ENCODE data around the gene WWP2. TPM values are rescaled to one million over a fixed set of nuclear protein-coding genes. Genes with fewer than 3 reads are reported as not detected.
"Not testable (repeated sequence)": the region's sequence is repeated elsewhere in the genome, so short reads cannot be mapped to it uniquely, and the experiment has no call there.

The WWP2 gene
- polyA plus RNA-seq, 1 donor from 2014 or later = 61.5 TPM

GRCh38 chr16:69732101-69732500 is 30.0 kb upstream of the WWP2 start:
- no peaks in the 10 kb centered on the region for H3K27me3 Mint-ChIP-seq
- no peak overlapping the region for H3K4me3 Mint-ChIP-seq
- H3K27ac Mint-ChIP-seq = no peak overlapping the region
- peaks cover 0 to 1% (median under 1%) of the 10 kb centered on the region in 3 donors for H3K4me1 Mint-ChIP-seq
- H3K36me3 Mint-ChIP-seq = peaks cover 4% of the 10 kb centered on the region
- H3K9me3 Mint-ChIP-seq = no peaks in the 10 kb centered on the region

- H3K27ac Mint-ChIP-seq = no peak overlapping the region
- H3K27me3 Mint-ChIP-seq = no peaks in the 10 kb centered on the region
- no peaks in the 10 kb centered on the region for H3K9me3 Mint-ChIP-seq
- H3K4me3 Mint-ChIP-seq = no peak overlapping the region
- H3K4me1 Mint-ChIP-seq = no peaks in the 10 kb centered on the region
- H3K36me3 Mint-ChIP-seq = peaks cover 9% of the 10 kb centered on the region
Measured at GRCh38 chr16:69741519-69741918, 20.6 kb upstream of the WWP2 start.

GRCh38 chr16:69741951-69742904 is 19.9 kb upstream of the WWP2 start:
- Mint-ChIP-seq H3K4me3 (no peak overlapping the region), H3K27me3 (no peaks in the 10 kb centered on the region), H3K4me1 (no peaks in the 10 kb centered on the region), H3K36me3 (peaks cover 9% of the 10 kb centered on the region), H3K27ac (no peak overlapping the region), H3K9me3 (no peaks in the 10 kb centered on the region)

GRCh38 chr16:69744363-69745231 is 17.5 kb upstream of the WWP2 start:
- Mint-ChIP-seq H3K36me3 (peaks cover 9% of the 10 kb centered on the region), H3K4me3 (no peak overlapping the region), H3K27me3 (no peaks in the 10 kb centered on the region), H3K4me1 (no peaks in the 10 kb centered on the region), H3K9me3 (no peaks in the 10 kb centered on the region), H3K27ac (peak overlapping the region in 1 of 3 donors; percentile 76)

GRCh38 chr16:69745232-69745612 is 16.9 kb upstream of the WWP2 start:
- no peaks in the 10 kb centered on the region for H3K27me3 Mint-ChIP-seq
- H3K4me3 Mint-ChIP-seq = no peak overlapping the region
- peaks cover 9% of the 10 kb centered on the region for H3K36me3 Mint-ChIP-seq
- no peaks in the 10 kb centered on the region for H3K4me1 Mint-ChIP-seq
- no peaks in the 10 kb centered on the region for H3K9me3 Mint-ChIP-seq
- no peak overlapping the region for H3K27ac Mint-ChIP-seq

- Mint-ChIP-seq H3K9me3 (no peaks in the 10 kb centered on the region), H3K4me1 (no peaks in the 10 kb centered on the region), H3K27me3 (no peaks in the 10 kb centered on the region), H3K27ac (no peak overlapping the region), H3K4me3 (no peak overlapping the region), H3K36me3 (peaks cover 7% of the 10 kb centered on the region)
Measured at GRCh38 chr16:69745959-69746358, 16.2 kb upstream of the WWP2 start.

GRCh38 chr16:69747115-69747514 is 15.0 kb upstream of the WWP2 start:
- Mint-ChIP-seq H3K27me3 (no peaks in the 10 kb centered on the region), H3K9me3 (no peaks in the 10 kb centered on the region), H3K27ac (peak overlapping the region in 1 of 3 donors; percentile 47), H3K4me1 (peaks cover 0 to 3% (median 2%) of the 10 kb centered on the region in 3 donors), H3K4me3 (peak overlapping the region in 1 of 4 donors; percentile 1), H3K36me3 (peaks cover 3% of the 10 kb centered on the region)

- no peak overlapping the region for H3K27ac Mint-ChIP-seq
- no peaks in the 10 kb centered on the region for H3K27me3 Mint-ChIP-seq
- no peaks in the 10 kb centered on the region for H3K9me3 Mint-ChIP-seq
- H3K36me3 Mint-ChIP-seq = peaks cover 1% of the 10 kb centered on the region
- H3K4me1 Mint-ChIP-seq = peaks cover 10 to 12% (median 10%) of the 10 kb centered on the region in 3 donors
- peak overlapping the region in 1 of 4 donors; percentile 43 for H3K4me3 Mint-ChIP-seq
Measured at GRCh38 chr16:69748694-69749345, 13.3 kb upstream of the WWP2 start.

- no peaks in the 10 kb centered on the region for H3K9me3 Mint-ChIP-seq
Measured at GRCh38 chr16:69754143-69754468, 8.0 kb upstream of the WWP2 start.

GRCh38 chr16:69754469-69755310 is 7.4 kb upstream of the WWP2 start, which contains the start of gene NOB1:
Gene NOB1 (minus strand): TSS chr16:69754926. CDS start chr16:69754910, 16 bp downstream.
- Mint-ChIP-seq H3K36me3 (peaks cover 2% of the 10 kb centered on the region), H3K9me3 (no peaks in the 10 kb centered on the region), H3K4me3 (peak within 1 kb of the TSS; percentile 97 to 100 (median 100)), H3K27me3 (peaks cover 4% of the 10 kb centered on the region), H3K27ac (peak within 1 kb of the TSS; percentile 92 to 98 (median 98)), H3K4me1 (peaks cover 15 to 19% (median 19%) of the 10 kb centered on the region in 3 donors)

More at GRCh38 chr16:69754143-69754468, 8.0 kb upstream of the WWP2 start:
- Mint-ChIP-seq H3K36me3 (peaks cover 2% of the 10 kb centered on the region), H3K27me3 (peaks cover 4% of the 10 kb centered on the region), H3K4me3 (peak overlapping the region; percentile 97 to 100 (median 100)), H3K27ac (peak overlapping the region; percentile 92 to 98 (median 98)), H3K4me1 (peaks cover 15 to 19% (median 19%) of the 10 kb centered on the region in 3 donors)

GRCh38 chr16:69756705-69757104 is 5.4 kb upstream of the WWP2 start:
- peak overlapping the region in 1 of 4 donors; percentile 97 for H3K4me3 Mint-ChIP-seq

GRCh38 chr16:69757375-69757774 is 4.8 kb upstream of the WWP2 start:
- H3K4me1 Mint-ChIP-seq = peaks cover 12 to 23% (median 15%) of the 10 kb centered on the region in 3 donors
- not testable (repeated sequence) for H3K27me3 Mint-ChIP-seq, H3K9me3 Mint-ChIP-seq, H3K36me3 Mint-ChIP-seq
- peak overlapping the region in 1 of 3 donors; percentile 30 for H3K27ac Mint-ChIP-seq
- peak overlapping the region in 1 of 4 donors; percentile 97 for H3K4me3 Mint-ChIP-seq

More at GRCh38 chr16:69756705-69757104, 5.4 kb upstream of the WWP2 start:
- H3K36me3 Mint-ChIP-seq = peaks cover 2% of the 10 kb centered on the region
- peaks cover 4% of the 10 kb centered on the region for H3K27me3 Mint-ChIP-seq
- H3K4me1 Mint-ChIP-seq = peaks cover 18 to 21% (median 19%) of the 10 kb centered on the region in 3 donors
- H3K9me3 Mint-ChIP-seq = no peaks in the 10 kb centered on the region
- peak overlapping the region in 2 of 3 donors; percentile 11 to 30 for H3K27ac Mint-ChIP-seq

- peak overlapping the region; percentile 75 to 100 (median 93) for H3K27ac Mint-ChIP-seq
- no peaks in the 10 kb centered on the region for H3K9me3 Mint-ChIP-seq
- no peaks in the 10 kb centered on the region for H3K27me3 Mint-ChIP-seq
- H3K4me1 Mint-ChIP-seq = peaks cover 22 to 26% (median 23%) of the 10 kb centered on the region in 3 donors
- peak overlapping the region; percentile 70 to 98 (median 94) for H3K4me3 Mint-ChIP-seq
- no peaks in the 10 kb centered on the region for H3K36me3 Mint-ChIP-seq
Measured at GRCh38 chr16:69762814-69763598, 874 bp downstream of the WWP2 start.

Data from IgD-negative memory B cell (primary cell).